HG03439 (cell line): ENCODE measurements around the gene ABCA6.

Experiments
- ATAC-seq: cut with Tn5 transposase; IDR thresholded peaks from one replicate; pipeline ENCODE4 v1.9.1; 2021; ENCODE audit warnings: mild to moderate bottlenecking, moderate library complexity; ENCODE audit not compliant: unreplicated experiment

Gene ABCA6

DNA sequence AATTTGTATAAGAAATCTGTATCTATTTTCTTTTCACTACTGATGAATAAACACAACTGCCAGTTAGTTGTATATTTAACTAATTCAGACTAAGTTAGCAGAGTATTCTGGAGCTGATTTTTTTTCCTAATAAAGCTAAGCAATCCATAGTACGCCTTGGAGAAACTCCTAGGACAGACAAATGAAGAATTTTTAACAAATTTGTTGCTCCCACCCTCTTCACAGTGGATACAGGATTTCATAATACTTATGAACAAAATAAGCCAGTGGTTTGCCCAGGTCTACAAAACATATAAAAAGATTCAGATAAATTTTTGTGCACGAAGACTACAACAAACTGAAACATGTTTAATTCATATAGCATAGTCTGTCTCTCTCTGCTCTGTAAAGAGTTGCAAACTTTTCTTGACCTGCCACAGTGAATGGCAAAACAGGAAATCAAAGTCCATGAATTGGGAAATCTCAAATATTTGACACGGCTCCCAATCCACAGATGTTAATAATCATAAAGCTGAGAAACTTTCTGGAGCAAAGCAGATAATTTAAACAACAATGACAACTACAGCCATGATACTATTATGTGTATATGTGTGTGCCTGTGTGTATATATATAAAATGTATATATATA is 594 bp upstream of the ABCA6 start:
- no peak for ATAC-seq

DNA sequence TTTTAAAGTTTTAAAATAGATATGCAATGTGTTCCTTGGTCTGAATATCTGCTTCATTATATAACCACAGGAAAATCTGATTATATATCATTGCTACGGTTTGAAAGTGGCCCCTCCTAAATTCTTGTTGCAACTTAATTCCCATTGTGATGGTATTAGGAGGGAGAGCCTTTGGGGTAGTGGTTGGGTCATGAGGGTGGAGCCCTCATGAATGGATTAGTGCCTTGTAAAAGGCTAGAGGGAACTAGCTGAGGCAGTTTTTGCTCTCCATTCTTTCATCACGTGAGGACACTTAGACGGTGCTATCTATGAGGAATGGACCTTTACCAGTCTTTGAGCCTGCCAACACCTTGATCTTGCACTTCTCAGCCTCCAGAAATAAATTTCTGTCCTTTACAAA is 7.6 kb downstream of the ABCA6 start:
- ATAC-seq: no peak

DNA sequence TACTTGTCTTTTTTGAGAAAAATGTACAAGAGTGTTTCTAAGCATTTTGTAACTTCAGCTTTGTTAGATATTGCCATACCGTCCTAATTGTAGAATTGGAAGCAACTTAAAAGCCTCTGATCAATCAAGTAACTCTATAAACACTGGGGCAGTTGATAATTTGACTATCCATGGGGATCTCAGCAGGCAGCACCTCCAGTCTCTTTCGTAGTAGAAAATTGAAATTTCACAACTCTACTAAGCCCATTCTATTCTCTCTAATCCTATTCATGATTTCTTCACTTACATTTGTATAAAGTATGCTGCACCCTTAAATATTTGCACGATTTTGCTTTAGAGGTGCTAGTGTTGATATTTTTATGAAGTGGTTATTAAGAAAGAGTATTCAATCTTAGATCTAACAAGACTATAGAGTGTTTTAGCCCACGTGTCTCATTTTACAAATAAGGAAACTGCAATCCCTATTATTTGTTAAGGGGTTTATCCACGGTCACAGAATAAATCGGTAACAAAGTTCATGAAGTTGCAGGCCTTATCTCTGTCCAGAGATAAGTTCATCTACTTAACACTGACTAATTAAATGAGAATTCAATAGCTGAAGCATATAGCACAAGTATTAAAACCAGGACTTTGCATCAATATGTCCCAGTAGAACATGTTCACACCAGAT is 10.9 kb downstream of the ABCA6 start:
- no peak for ATAC-seq

DNA sequence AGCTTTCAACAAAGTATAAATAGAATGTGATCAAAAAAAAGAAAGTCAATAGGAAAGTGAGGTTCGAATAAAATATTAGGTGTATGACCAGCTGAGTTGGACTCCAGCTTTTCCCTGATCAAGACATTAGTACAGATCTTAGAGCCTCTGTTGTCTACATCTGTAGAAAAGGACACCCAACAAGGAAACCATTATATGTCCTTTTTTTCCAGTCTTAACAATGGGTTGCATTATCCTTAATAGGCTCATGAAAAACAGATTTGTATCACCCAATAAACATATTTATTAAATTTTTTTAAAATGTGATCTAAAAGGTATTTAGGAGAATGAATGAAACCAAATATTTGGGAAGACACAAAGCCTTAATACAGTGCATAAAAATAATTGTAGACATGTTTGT is 18.1 kb downstream of the ABCA6 start:
- ATAC-seq: no peak

DNA sequence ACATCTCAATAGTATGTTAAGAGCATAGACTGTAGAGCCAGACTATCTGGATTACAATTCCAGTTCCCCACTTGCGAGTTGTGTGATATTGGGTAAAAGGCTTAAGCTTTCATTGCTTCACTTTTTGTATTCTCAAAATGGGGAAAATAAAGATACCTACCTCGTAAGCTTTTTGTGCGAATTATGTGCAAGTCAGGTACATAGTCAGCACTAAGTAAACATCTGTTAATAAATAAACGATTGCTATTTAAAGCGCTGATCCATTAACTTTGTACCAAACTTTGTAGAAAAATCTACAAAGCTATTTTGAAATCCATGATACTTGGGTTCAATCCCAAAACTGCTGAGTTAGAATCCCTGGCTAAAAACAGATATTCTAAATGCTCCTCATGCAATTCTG is 19.6 kb downstream of the ABCA6 start:
- no peak for ATAC-seq

DNA sequence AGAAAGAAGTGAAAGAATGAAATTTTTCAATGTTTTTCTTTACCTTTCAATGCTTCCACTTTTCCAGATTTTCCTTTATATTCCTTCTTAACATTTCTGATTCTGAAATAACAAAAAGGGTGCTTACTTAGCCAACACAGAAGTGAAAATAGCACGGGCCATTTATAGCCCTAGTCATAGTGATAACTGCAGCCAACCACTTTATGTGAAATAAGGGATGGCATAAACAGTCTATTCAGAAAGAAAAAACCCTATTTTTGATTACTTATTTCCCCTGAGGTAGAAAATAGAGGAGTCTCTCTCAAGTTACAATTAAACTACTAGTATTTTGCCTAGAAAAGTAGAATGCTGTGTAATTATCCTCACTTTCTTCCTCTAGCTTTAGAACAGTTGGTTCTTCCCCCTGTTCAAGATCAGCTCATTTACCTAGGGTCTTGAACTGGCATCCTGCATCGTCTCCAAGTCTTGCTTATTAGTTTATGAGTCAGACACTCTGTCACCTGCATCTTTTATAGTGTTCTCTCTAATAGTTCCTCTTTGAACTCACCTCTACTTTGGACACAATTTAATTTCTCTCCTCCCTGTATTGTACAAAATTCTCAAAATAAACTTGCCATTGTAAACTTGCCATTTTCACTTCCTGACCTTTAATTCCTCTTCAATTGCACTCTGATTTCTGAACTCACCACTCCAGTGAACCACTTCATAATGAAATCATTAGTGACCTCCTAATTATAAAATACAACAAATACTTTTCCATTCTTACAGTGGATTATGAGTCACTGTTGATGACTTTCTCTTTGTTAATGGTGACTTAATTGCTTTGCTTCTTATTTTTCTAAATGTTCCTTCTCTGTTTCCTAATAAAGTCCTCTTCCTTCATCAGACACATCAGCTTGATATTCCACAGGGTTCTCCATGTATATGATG is 23.6 kb downstream of the ABCA6 start:
- peak; percentile 50 for ATAC-seq

DNA sequence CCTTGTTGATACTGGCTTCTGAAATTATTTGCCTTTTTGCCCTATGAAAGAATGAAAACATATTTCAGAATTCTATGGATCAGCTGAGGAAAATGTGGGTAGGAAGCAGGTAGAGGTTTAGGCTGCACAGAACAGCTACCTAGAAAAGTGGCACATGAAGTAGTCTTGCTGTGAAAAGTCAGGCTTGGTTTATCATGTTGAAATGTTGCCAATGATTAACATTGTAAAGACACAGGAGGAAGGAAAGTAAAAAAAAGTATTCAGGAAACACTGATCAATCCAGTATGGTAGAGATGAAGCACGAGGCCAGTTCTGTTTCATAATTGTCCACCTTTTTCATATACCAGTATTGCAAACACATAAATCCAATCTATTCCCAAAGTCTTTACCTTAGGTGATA is 29.9 kb downstream of the ABCA6 start:
- no peak for ATAC-seq

DNA sequence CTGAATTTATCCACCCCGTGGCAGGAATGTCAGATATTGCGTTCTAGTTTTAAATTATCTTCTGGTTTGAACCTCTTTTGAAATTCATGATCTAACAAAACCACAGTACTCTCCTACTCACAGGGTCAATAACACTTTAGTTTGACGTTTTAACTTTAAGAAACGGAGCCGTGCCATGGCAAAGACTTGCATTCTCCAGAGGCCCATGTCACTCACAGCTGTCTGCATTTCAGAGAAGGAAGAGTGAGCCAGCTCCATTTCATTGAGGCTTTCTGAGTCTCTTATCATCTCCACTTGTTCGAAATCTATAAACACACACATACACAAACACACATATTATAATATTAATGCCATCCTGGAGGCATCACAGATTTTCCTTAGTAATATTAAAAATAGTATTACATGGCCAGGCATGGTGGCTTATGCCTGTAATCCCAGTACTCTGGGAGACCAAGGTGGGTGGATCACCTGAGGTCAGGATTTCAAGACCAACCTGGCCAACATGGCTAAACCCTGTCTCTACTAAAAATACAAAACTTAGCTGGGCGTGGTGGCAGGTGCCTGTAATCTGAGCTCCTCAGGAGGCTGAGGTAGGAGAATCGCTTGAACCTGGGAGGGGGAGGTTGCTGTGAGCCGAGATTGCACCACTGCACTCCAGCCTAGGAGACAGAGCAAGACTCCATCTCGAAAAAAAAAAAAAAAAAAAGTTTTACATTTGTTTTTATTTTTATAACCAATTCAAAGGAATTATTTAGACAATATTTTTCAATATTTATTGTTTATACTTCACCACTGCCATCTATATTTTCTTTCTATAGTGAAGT is 35.6 kb downstream of the ABCA6 start:
- no peak for ATAC-seq

DNA sequence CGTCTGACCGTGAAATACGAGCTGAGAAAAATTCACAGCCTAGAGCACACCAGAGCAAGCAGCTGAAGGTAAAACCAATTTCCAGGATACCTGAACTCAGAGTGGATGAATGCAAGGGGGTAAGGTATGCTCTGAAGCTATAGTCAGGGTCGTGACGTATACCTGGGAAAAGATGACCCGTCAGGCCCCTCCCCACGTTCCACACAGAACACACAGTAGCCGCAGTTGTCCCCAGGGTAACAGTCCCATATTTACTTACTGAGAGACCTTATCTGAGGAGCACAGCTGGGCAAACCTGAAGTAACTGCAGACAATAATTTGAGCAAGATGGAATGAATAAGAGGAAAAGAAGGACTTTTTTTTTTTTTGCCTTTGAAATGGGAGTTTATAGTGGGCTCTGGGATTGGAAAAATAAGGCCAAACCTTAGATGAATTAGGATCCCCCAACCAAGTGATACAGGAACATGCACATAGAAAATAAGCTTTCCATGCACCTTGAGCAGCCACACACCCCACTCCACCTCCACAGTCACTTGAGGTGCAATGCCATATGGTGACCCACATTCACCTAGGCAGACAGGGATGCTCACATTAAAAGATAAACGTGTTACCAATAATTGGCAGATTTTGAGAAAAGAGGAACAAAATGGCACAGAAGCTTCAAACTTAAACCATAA is 38.0 kb downstream of the ABCA6 start:
- ATAC-seq: no peak

DNA sequence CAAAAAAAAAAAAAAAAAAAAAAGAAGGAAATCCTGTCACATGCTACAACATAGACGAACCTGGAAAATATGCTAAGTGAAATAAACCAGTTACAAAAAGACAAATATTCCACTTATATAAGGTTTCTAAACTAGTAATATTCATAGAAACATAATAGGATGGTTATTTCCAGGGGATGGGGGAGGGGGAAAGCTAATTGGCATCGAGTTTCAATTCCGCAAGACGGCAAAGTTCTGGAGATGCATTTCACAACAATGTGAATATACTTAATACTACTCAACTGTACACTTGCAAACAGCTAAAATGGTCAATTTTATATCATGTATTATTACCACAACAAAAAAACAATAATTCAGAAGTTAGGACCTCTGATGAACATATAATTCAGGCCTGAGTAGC is 43.1 kb downstream of the ABCA6 start:
- ATAC-seq: no peak

DNA sequence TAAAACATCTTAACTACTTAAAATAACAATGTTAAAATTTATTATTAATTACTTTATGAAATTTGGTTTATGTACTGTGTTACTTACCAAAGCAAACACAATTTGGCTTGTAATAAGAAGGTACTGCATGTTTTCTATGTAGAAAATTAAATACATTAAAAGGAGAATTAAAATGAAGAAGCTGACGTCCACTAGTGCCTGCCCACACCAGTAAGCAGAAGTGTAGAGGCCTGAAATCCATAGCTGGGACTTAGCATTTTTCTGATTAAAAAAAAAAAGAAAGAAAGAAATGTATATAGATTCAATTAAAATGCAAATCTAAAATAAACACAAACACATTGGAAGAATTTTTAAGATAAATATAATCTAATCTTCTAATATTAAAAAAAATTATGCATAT is 45.2 kb downstream of the ABCA6 start:
- no peak for ATAC-seq

DNA sequence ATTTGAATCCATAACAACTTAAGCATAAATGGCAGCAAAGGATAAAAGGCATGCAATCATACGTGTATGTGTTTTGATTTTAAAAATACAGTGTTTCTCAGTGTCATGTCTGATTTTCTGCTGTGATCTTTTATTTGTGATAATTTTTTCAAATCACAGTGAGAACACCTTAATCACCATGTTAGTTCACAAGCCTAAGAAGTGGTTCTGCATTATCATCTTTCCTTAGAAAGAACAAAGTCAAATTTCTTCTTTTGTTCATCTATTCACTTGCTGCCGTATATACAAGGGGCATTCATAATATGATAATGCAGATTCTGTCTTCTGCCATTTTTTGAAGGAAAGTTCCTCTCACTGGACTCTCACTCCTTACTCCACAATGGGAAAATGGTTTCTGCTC is 47.7 kb downstream of the ABCA6 start:
- no peak for ATAC-seq

DNA sequence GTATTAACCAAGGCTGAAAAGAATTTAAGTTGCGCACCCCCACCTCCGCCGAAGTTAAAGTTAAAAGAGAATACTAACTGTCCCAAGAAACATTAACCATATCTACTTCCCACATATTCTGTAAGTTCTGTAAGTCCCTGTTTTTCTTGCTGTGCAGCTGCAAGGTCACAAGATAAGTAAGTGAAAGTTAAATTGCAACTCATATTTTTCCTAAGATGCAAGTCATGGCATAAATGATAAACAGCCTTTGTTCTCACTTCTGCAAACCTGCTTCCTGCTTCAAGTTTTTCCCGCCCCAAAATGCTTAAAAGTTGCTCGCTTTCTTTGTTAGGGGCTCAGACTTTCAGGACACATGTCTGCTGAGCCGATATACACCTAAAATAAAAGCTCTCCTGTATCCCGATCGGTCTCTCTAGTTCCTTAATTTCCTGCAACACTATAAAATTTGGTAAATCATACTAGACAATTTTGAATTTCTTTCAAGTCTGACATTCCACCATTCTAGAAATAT is 48.4 kb downstream of the ABCA6 start:
- ATAC-seq: no peak

DNA sequence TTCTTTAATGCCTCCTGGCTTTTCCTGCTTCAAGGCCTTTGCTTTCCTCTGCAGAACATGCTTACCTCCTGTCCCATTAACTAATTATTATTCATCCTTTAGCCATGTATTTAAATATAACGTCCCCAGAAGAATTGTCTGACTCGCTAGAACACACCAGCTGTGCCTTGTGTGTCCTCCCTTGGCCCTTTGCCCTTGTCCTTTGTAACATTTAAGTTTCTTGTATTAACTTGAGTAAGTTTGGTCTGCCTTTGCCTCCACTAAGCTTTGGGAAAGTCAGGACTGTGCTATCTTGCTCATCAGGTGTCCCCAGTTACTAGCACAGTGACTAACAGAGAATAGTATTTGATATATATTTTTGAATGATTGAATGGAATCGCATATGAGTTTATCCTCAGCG is 51.3 kb downstream of the ABCA6 start:
- no peak for ATAC-seq

DNA sequence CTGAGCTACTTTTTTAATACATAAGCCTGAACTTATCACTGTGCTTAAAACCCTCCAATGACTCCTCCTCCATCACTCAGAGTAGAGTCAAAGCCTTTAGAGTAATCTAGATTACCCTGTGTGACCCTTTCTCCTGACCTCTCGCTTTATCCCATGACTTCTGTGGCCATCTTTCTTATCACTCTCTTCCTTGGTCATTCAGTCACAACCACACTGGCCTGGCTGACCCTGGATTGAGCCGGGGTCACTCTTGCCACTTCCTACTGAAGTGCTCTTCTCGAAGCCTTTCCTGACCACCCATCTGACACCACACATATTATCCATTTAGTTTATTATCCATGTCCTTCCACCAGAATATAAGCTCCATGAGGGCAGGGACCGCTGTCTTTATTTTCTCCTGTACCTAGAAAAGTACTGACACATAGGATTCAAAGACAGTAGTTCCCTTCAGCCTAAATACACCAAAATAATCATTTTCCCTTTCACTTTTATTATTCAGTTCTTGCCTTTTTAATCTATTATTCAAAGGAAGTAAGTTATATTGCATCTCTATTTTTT is 53.0 kb downstream of the ABCA6 start:
- ATAC-seq: no peak

DNA sequence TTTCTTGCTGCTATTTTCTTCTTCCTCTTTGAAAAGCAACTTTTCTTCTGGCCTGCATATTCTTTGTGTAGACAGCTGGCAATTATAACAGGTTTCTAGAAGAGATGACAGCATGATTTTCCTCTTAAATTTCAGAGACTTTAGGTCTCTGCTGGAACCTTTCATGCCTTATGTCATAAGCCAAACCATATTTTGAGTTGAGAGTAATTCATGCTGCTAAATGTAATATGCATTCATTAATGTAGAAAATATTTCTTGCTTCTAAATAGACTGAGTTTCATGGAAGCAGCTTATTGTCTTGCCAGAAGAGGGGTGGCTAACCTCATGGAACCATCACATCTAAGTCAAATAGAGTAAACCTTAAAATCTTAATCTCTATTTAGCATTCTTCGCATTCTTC is 55.1 kb downstream of the ABCA6 start:
- no peak for ATAC-seq

DNA sequence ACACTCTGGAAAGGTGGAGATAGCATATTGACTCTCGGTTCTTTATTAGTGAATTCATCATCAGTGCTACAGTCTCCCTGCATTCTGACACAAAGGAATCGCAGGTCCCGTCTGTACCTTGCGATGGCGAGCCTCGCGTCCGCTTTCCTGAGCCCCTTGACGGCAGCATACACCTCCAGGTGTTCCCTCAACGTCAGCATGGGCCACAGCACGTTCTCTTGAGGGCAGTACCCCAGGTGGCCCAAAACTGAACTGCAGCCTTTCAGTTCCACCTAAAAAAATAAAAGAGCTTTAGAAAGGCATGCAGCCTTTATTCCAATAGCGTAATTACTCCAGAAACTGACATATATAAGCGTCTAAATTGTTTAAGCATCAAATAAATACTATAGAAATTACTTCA is 56.8 kb downstream of the ABCA6 start:
- no peak for ATAC-seq

DNA sequence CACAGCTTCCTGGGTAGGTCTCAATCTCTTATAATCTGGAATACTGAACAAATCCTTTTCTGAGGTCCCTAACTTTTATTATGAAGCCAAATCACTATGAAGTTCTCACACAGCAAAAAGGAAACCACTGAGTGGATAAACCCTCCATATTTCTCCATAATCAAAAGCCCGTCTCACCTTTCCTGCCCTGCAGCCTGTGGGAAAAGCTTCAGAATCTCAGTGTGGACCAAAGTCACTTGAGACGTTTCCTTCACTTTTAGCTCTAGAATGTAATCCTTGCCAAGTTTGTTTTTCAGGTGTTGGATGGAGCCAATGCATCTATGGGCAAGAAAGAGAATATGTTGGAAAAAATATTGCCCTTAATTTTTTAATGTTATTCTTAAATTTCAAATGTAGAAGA is 59.0 kb downstream of the ABCA6 start:
- ATAC-seq: no peak

DNA sequence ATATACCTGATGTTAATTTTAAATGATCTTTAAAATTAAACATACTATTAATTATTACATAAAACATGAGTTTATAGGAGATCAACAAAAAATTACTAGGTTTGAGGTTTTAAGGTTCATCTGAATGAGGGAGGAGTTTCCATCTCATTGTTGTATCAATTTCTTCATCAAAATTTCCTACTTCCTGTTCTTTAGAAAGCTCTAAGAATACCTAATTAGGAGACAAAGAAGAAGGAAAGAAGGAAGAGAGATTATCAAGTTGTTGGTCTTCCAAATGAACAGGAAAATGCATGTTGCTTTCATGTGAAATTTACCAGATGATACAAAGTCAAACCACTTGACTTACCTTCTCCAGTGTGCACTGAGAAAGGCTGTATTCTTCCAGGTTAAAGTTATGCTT is 62.8 kb downstream of the ABCA6 start:
- ATAC-seq: no peak

DNA sequence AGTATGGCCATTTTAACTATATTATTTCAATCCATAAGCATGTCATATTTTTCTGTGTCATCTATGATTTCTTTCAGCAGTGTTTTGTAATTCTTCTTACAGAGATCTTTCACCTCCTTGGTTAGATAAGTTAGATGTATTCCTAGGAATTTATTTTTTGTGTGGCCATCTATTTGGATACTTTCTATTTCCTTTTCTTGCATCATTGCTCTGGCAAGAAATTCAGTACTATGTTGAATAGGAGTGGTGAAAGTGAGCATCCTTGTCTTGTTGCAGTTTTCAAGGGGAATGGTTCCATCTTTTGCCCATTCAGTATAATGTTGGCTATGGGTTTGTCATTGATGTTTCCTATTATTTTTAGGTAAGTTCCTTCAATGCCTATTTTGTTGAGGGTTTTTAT is 65.9 kb downstream of the ABCA6 start:
- ATAC-seq: no peak
